SU-DHL-6 (cell line): ENCODE results near the gene FBXW8.

Experiments used
- CTCF ChIP-seq: fragments of 200-600 bp; sonication (generic); IDR thresholded peaks from one replicate; pipeline ENCODE4 v1.5.1; 2017; ENCODE audit warnings: antibody characterized with exemption, mild to moderate bottlenecking, low read length, moderate library complexity; ENCODE audit not compliant: insufficient read depth, poor library complexity, severe bottlenecking
- EZH2phosphoT487 ChIP-seq: fragments of 200-600 bp; sonication (generic), shearing (Covaris generic); conservative IDR thresholded peaks from 2 replicates; pipeline ENCODE4 v1.6.1; 2018; ENCODE audit warnings: mild to moderate bottlenecking, antibody characterized with exemption, low read length, moderate library complexity, mixed read lengths

- TF ChIP-seq CTCF = no peak
- TF ChIP-seq EZH2phosphoT487 = no peak
Measured at GRCh38 chr12:117039891-117040309, 129.2 kb downstream of the FBXW8 start.
